ENCODE data around the gene PSMD13.
A peak's percentile ranks its signal among the peaks of the same experiment; 100 is the strongest.

PSMD13 gene

GRCh38 chr11:252666-253065 is 15.9 kb downstream of the PSMD13 start:
- DNase-seq: no peak

GRCh38 chr11:253160-253885 is 16.5 kb downstream of the PSMD13 start:
- no peak for DNase-seq

- no peak for DNase-seq
These were observed 17.1 kb downstream of the PSMD13 start for GRCh38 chr11:253886-254270.

GRCh38 chr11:255176-255575 is 18.4 kb downstream of the PSMD13 start:
- DNase-seq: no peak

- DNase-seq: no peak
These were observed 19.0 kb downstream of the PSMD13 start for GRCh38 chr11:255816-256215.

GRCh38 chr11:256952-257737 is 20.4 kb downstream of the PSMD13 start:
- no peak for DNase-seq

GRCh38 chr11:257766-258493 is 21.2 kb downstream of the PSMD13 start:
- no peak for DNase-seq

GRCh38 chr11:259413-259812 is 22.6 kb downstream of the PSMD13 start:
- DNase-seq: no peak

GRCh38 chr11:261624-262023 is 24.8 kb downstream of the PSMD13 start:
- no peak for DNase-seq

GRCh38 chr11:266676-267439 is 30.1 kb downstream of the PSMD13 start:
- peak; percentile 43 for DNase-seq

GRCh38 chr11:267491-267994 is 30.8 kb downstream of the PSMD13 start:
- peak; percentile 74 for DNase-seq

GRCh38 chr11:268716-269145 is 32.0 kb downstream of the PSMD13 start:
- DNase-seq: peak; percentile 51

- DNase-seq: peak; percentile 62
These were observed 32.5 kb downstream of the PSMD13 start for GRCh38 chr11:269146-269890.

GRCh38 chr11:270451-271318 is 33.9 kb downstream of the PSMD13 start:
- DNase-seq: no peak

- DNase-seq: no peak
These were observed 34.5 kb downstream of the PSMD13 start for GRCh38 chr11:271319-271715.

- DNase-seq: no peak
These were observed 35.6 kb downstream of the PSMD13 start for GRCh38 chr11:272195-272930.

- no peak for DNase-seq
These were observed 36.1 kb downstream of the PSMD13 start for GRCh38 chr11:272931-273198.

GRCh38 chr11:276219-276618 is 39.4 kb downstream of the PSMD13 start:
- no peak for DNase-seq

GRCh38 chr11:278001-278951 is 41.5 kb downstream of the PSMD13 start, which contains the start of gene NLRP6:
NLRP6 (plus strand) TSS chr11:278407; CDS start chr11:278570, 163 bp downstream.
- no peak for DNase-seq

Measured in activated CD4-positive, alpha-beta T cell treated with anti-CD3 and anti-CD28 coated beads for 48 hours (primary cell).